Stimulated activated CD4-positive, alpha-beta T cell treated with anti-CD3 and anti-CD28 coated beads, Interleukin-4, amount 100 ng/mL, for 24 hours (primary cell): Measurements from ENCODE around the gene BICC1.

Experiments used
- DNase-seq: peaks from one replicate; pipeline ENCODE4 v3.0.0-alpha.2; 2020

The BICC1 gene

GRCh38 chr10:58715061-58715460 is 202.4 kb downstream of the BICC1 start:
- DNase-seq = no peak

DNA sequence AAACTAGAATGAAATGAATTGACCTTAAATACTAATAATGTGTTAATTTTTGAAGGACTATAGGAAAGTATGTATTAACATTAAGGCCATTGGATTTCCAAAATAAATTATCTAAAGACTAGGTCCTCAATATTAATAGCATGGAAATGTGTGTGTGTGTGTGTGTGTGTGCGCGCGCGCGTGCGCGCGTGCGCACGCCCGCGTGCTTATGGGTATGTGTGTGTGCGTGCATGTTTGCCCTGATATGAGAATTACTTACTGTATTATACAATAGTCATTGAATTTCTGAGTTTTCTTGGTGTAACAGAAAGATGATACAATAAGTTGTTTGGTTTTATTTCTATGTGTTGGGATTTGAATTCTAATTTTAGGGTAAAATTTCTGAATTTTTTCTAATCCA is 205.9 kb downstream of the BICC1 start:
- DNase-seq = no peak

GRCh38 chr10:58721601-58722281 is 209.1 kb downstream of the BICC1 start:
- no peak for DNase-seq

GRCh38 chr10:58723186-58723585 is 210.5 kb downstream of the BICC1 start:
- DNase-seq = no peak

GRCh38 chr10:58723966-58724365 is 211.3 kb downstream of the BICC1 start:
- DNase-seq = no peak

- no peak for DNase-seq
Measured at GRCh38 chr10:58724781-58725180, 212.1 kb downstream of the BICC1 start.

GRCh38 chr10:58725901-58726300 is 213.2 kb downstream of the BICC1 start:
- DNase-seq = no peak

DNA sequence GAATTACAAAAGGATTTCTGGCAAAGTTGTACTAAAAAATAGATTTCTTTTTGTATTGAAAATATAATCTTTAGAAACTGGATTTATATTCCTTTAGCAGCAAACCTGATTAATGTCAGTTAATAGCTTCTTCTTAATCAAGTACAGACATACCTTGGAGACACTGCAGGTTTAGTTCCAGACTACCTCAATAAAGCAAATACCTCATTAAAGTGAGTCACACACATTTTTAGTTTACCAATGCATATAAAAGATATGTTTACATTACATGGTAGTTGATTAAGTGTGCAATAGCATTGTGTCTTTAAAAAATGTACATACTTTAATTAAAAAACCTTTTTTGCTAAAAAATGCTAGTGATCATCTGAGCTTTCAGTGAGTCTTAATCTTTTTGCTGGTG is 215.0 kb downstream of the BICC1 start:
- DNase-seq = no peak

DNA sequence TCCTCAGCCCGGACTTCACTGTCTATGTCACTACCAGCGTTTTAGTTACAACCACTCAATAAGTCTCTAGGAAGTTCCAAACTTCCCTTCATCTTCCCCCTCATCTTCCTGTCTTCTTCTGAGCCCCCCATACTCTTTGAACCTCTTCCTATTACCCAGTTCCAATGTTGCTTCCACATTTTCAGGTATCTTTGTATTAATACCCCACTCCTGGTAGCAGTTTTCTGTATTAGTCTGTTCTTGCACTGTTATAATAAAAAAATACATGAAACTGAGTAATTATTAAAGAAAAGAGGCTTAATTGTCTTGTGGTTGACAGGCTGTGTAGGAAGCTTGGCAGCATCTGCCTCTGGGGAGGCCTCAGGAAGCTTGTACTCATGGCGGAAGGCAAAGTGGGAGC is 218.6 kb downstream of the BICC1 start:
- DNase-seq = no peak

GRCh38 chr10:58733436-58733835 is 220.8 kb downstream of the BICC1 start:
- DNase-seq = no peak

DNA sequence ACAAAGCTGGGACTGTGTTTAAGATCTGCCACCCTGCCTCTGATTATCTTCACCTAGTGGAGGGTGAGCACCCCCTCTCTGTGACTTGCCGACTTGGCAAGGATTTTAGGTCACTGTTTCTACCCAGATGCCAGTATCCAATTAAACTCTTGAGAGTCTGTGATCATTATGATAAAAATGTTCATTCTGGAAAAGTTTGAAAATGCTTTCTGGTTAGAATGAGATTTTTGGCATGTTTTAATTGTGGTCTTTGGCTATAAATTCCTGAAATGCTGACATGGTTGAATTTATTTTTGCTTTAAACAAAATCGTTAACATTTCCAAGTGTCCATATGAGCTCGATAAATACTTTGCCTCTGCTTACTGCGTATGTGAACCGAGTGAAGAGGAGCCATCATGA is 221.4 kb downstream of the BICC1 start:
- DNase-seq = no peak

DNA sequence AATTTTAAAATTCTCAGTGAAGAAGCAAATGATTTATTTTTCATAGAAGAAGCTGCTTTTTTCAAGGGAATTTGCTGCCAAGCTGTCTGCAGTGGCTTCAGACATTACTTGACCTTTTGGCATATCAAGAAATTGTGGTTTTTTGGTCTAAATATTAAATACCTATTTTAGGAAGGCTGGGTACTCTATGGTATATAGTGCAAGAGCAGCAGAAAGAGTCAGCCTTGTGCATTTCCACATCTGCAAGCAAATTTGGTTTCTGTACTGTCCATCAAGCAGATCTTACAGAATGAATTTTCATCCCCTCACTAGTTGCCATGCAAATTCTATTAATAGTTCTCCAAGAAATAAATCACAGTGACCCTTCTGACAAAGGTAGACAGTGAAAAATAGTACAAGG is 222.0 kb downstream of the BICC1 start:
- DNase-seq = no peak

DNA sequence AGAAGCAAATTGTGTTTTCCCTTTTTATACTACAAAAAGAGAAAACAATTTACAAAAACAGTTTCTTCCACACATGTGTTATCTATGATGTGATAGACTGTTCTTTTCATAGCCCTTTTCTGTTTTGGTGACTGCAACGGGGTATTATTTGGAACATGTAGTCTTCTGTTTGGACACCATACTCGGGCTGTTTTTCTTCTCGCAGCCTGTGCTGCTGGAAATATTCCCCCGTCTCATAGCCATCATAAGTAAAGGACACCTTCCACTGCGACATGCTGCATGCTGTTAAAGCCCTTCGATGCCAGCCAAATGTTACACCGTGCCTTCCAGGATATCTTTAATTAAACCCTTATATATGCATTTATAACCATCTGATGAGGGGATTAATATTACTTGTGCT is 222.4 kb downstream of the BICC1 start:
- no peak for DNase-seq

- DNase-seq = no peak
Measured at GRCh38 chr10:58740620-58741369, 228.1 kb downstream of the BICC1 start.

GRCh38 chr10:58741673-58742072 is 229.0 kb downstream of the BICC1 start:
- no peak for DNase-seq

- no peak for DNase-seq
Measured at GRCh38 chr10:58742141-58742540, 229.5 kb downstream of the BICC1 start.

- DNase-seq = no peak
Measured at GRCh38 chr10:58743466-58744115, 230.9 kb downstream of the BICC1 start.

GRCh38 chr10:58746474-58747185 is 234.0 kb downstream of the BICC1 start:
- no peak for DNase-seq

GRCh38 chr10:58747687-58748086 is 235.0 kb downstream of the BICC1 start:
- no peak for DNase-seq

DNA sequence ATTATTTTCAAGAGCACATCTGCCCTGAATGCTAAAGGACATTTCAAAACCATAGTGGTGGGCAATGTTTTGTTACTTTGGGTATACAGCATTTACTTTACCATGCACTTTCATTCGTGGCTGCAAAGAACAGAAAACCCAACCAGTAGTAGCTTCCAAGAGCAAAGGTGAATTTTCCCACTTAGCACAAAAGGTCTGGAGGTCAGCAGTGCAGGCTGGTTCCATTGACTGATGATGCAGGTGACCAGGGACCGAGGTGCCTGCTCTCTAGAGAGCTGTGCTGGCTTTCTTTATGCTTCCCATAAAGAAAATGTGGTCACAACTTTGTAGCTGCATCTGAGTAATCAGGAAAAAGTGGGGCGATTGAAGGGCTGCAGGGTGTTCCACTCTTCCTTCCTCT is 240.0 kb downstream of the BICC1 start:
- DNase-seq = no peak

- DNase-seq = no peak
Measured at GRCh38 chr10:58753425-58753824, 240.8 kb downstream of the BICC1 start.

- DNase-seq = no peak
Measured at GRCh38 chr10:58754469-58755339, 242.0 kb downstream of the BICC1 start.

GRCh38 chr10:58755340-58755610 is 242.6 kb downstream of the BICC1 start:
- no peak for DNase-seq
